HEK293 (cell line): ENCODE results near the gene ARHGAP6.

Source experiments
- CTCF ChIA-PET: fragments of 350-600 bp; formaldehyde crosslinking; extraction: SDS; loops from one replicate; lab custom pipeline; 2021; ENCODE audit warnings: antibody characterized with exemption; lab: Yijun Ruan, JAX
- POLR2A ChIA-PET: fragments of 300-600 bp; formaldehyde crosslinking; extraction: SDS; loops from one replicate; lab custom pipeline; 2020; ENCODE audit warnings: antibody characterized with exemption, inconsistent platforms; lab: Yijun Ruan, JAX
- H3K27ac ChIP-seq: fragments of 200-500 bp; sonication (Bioruptor generic); 2 replicates; pipeline ENCODE4 v1.5.1; 2014; ENCODE audit warnings: low read depth, low read length, control low read depth, inconsistent platforms; ENCODE audit errors: extremely low read depth
- H3K36me3 ChIP-seq, 2 experiments: fragments of 200-500 bp in 1 of 2; sonication (Bioruptor generic) in 1 of 2; 1 replicate in 1 of 2; 2 replicates in 1 of 2; pipeline ENCODE4 v1.5.1; 2014 to 2017; ENCODE audit warnings: inconsistent platforms in 2 of 2, low read length in 2 of 2; ENCODE audit not compliant: control insufficient read depth in 2 of 2, insufficient read depth in 1 of 2
- H3K4me1 ChIP-seq: fragments of 200-500 bp; sonication (Bioruptor generic); 2 replicates; pipeline ENCODE4 v1.5.1; 2014; ENCODE audit warnings: mild to moderate bottlenecking, low read length, inconsistent platforms; ENCODE audit not compliant: control insufficient read depth, insufficient read depth
- H3K4me3 ChIP-seq: 2 replicates; pipeline ENCODE4 v1.5.1; 2011; ENCODE audit warnings: low read depth, mild to moderate bottlenecking, control low read depth, low read length, moderate library complexity
- H3K9me3 ChIP-seq: fragments of 200-500 bp; sonication (Bioruptor generic); 2 replicates; pipeline ENCODE4 v1.5.1; 2014; ENCODE audit warnings: low read depth, low read length, inconsistent platforms; ENCODE audit not compliant: control insufficient read depth, insufficient read depth
- BCL11A ChIP-seq: fragments of 450-650 bp; formaldehyde crosslinking; IDR thresholded peaks from 2 replicates; pipeline ENCODE4 v1.5.1; 2016; ENCODE audit warnings: low read depth, missing biosample characterization, missing genetic modification characterization
- HOXA7 ChIP-seq: sonication (generic); formaldehyde crosslinking; IDR thresholded peaks from 2 replicates; pipeline ENCODE4 v1.8.1; 2022; ENCODE audit warnings: missing genetic modification reagents, borderline replicate concordance
- PATZ1 ChIP-seq: fragments of 450-650 bp; formaldehyde crosslinking; IDR thresholded peaks from 2 replicates; pipeline ENCODE4 v1.5.1; 2016; ENCODE audit warnings: missing biosample characterization, missing genetic modification characterization
- PBX3 ChIP-seq: sonication (generic); formaldehyde crosslinking; IDR thresholded peaks from 2 replicates; pipeline ENCODE4 v1.8.1; 2022; ENCODE audit warnings: mild to moderate bottlenecking, moderate library complexity, missing genetic modification reagents
- SALL2 ChIP-seq: fragments of 450-650 bp; formaldehyde crosslinking; IDR thresholded peaks from 2 replicates; pipeline ENCODE4 v1.5.0; 2017; ENCODE audit warnings: missing biosample characterization, mild to moderate bottlenecking, missing genetic modification characterization, borderline replicate concordance
- ZBTB10 ChIP-seq: fragments of 450-650 bp; formaldehyde crosslinking; IDR thresholded peaks from 2 replicates; pipeline ENCODE4 v1.5.1; 2016; ENCODE audit warnings: missing biosample characterization, missing genetic modification characterization
- ZBTB21 ChIP-seq: fragments of 450-650 bp; formaldehyde crosslinking; IDR thresholded peaks from 2 replicates; pipeline ENCODE4 v1.5.1; 2017; ENCODE audit warnings: missing biosample characterization, missing genetic modification characterization
- ZBTB48 ChIP-seq: fragments of 450-650 bp; formaldehyde crosslinking; IDR thresholded peaks from 2 replicates; pipeline ENCODE4 v1.5.1; 2016; ENCODE audit warnings: missing biosample characterization, missing genetic modification characterization
- ZBTB49 ChIP-seq: fragments of 450-650 bp; formaldehyde crosslinking; IDR thresholded peaks from 2 replicates; pipeline ENCODE4 v1.5.1; 2016; ENCODE audit warnings: missing biosample characterization, missing genetic modification characterization, low read depth
- ZNF184 ChIP-seq: fragments of 450-650 bp; IDR thresholded peaks from 2 replicates; pipeline ENCODE4 v1.5.1; 2018; ENCODE audit warnings: missing biosample characterization, mild to moderate bottlenecking, missing genetic modification characterization
- ZNF26 ChIP-seq: fragments of 450-650 bp; formaldehyde crosslinking; IDR thresholded peaks from 2 replicates; pipeline ENCODE4 v1.5.1; 2016; ENCODE audit warnings: missing biosample characterization, missing genetic modification characterization
- ZNF639 ChIP-seq: fragments of 450-650 bp; formaldehyde crosslinking; IDR thresholded peaks from 2 replicates; pipeline ENCODE4 v1.5.1; 2016; ENCODE audit warnings: missing biosample characterization, missing genetic modification characterization
- ZNF747 ChIP-seq: fragments of 450-650 bp; formaldehyde crosslinking; IDR thresholded peaks from 2 replicates; pipeline ENCODE4 v1.5.1; 2016; ENCODE audit warnings: missing biosample characterization, missing genetic modification characterization
- ZNF791 ChIP-seq: fragments of 450-650 bp; formaldehyde crosslinking; IDR thresholded peaks from 2 replicates; pipeline ENCODE4 v1.5.1; 2016; ENCODE audit warnings: missing biosample characterization, missing genetic modification characterization
- ZSCAN23 ChIP-seq: fragments of 450-650 bp; formaldehyde crosslinking; IDR thresholded peaks from 2 replicates; pipeline ENCODE4 v1.5.1; 2016; ENCODE audit warnings: missing biosample characterization, missing genetic modification characterization
- ZSCAN4 ChIP-seq: fragments of 450-650 bp; formaldehyde crosslinking; IDR thresholded peaks from 2 replicates; pipeline ENCODE4 v1.5.1; 2017; ENCODE audit warnings: missing biosample characterization, missing genetic modification characterization

Gene ARHGAP6

GRCh38 chrX:11374570-11374969 lies 291.1 kb downstream of the ARHGAP6 start:
- CTCF ChIA-PET, result no interaction called here
- H3K4me1 ChIP-seq, result no peaks in the 10 kb centered on the region
- TF ChIP-seq ZSCAN23 (tag by site-specific recombination) (no peak), ZBTB49 (tag by site-specific recombination) (no peak), ZNF791 (tag by site-specific recombination) (no peak), ZNF639 (tag by site-specific recombination) (no peak), ZBTB21 (no peak), ZBTB48 (no peak), ZBTB10 (tag by site-specific recombination) (no peak), ZNF184 (tag by site-specific recombination) (no peak), BCL11A (no peak), ZSCAN4 (tag by site-specific recombination) (no peak), PBX3 (CRISPR knock-in tag) (no peak), SALL2 (tag by site-specific recombination) (no peak), HOXA7 (CRISPR knock-in tag) (no peak), ZNF747 (tag by site-specific recombination) (no peak), PATZ1 (tag by site-specific recombination) (no peak), ZNF26 (no peak)
- TF ChIP-seq, all 188 proteins: peak for 0
- Histone ChIP-seq H3K4me3 (no peak overlapping the region), H3K27ac (no peak overlapping the region), H3K9me3 (no peaks in the 10 kb centered on the region), H3K36me3 (no peaks in the 10 kb centered on the region)
- POLR2A ChIA-PET, result no interaction called here
